MCF 10A (cell line): Measurements from ENCODE around the gene IL17RA. TPM values are rescaled to one million over a fixed set of nuclear protein-coding genes. Genes with fewer than 3 reads are reported as not detected.

Source experiments
- BruUV-seq: library from RNA; stranded (reverse); fragments of 400-500 nt; replicated peaks from 2 replicates; lab custom pipeline; 2021; lab: Mats Ljungman, UMichigan
- CTCF ChIA-PET: fragments of 300-600 bp; sonication (Branson Sonifier 250); formaldehyde crosslinking; extraction: SDS; loops from one replicate; lab custom pipeline; 2021; ENCODE audit warnings: antibody characterized with exemption, inconsistent platforms; lab: Yijun Ruan, JAX
- POLR2A ChIA-PET: fragments of 300-600, 350-650 bp; sonication (Branson Sonifier 250); formaldehyde crosslinking; extraction: SDS; loops from one replicate; lab custom pipeline; 2020; ENCODE audit warnings: antibody characterized with exemption, inconsistent platforms; lab: Yijun Ruan, JAX
- DNase-seq: peaks from one replicate; pipeline ENCODE4 v3.0.0-alpha.2; 2018; ENCODE audit not compliant: unreplicated experiment
- H3K27ac Mint-ChIP-seq: one replicate; pipeline ENCODE4 v1.8.0; 2022; ENCODE audit warnings: mild to moderate bottlenecking, low read depth, mixed read lengths; ENCODE audit not compliant: unreplicated experiment
- H3K27me3 Mint-ChIP-seq: one replicate; pipeline ENCODE4 v1.8.0; 2022; ENCODE audit warnings: mixed read lengths; ENCODE audit not compliant: insufficient read depth, unreplicated experiment
- H3K36me3 Mint-ChIP-seq: one replicate; pipeline ENCODE4 v1.8.0; 2022; ENCODE audit warnings: mild to moderate bottlenecking, moderate library complexity, mixed read lengths; ENCODE audit not compliant: insufficient read depth, unreplicated experiment
- H3K4me1 Mint-ChIP-seq: one replicate; pipeline ENCODE4 v1.8.0; 2022; ENCODE audit warnings: mixed read lengths; ENCODE audit not compliant: insufficient read depth, unreplicated experiment
- H3K4me3 Mint-ChIP-seq: one replicate; pipeline ENCODE4 v1.8.0; 2022; ENCODE audit warnings: mild to moderate bottlenecking, moderate library complexity, mixed read lengths; ENCODE audit not compliant: unreplicated experiment
- H3K9me3 Mint-ChIP-seq: one replicate; pipeline ENCODE4 v1.8.0; 2022; ENCODE audit warnings: mixed read lengths; ENCODE audit not compliant: unreplicated experiment
- CTCF ChIP-seq: fragments of 200-600 bp; IDR thresholded peaks from one replicate; pipeline ENCODE4 v1.8.0; 2022; ENCODE audit warnings: antibody characterized with exemption, mild to moderate bottlenecking; ENCODE audit not compliant: unreplicated experiment
- intact Hi-C: fragments of 100-400 bp; cut with micrococcal nuclease; formaldehyde crosslinking; loops from 2 replicates; pipeline ENCODE4 v1.14.1; 2022
- total RNA-seq: library from RNA; stranded (reverse); gene quantifications from 2 replicates; pipeline ENCODE4 v1.2.3, GENCODE V29; 2022

IL17RA gene
- total RNA-seq, 1 experiment from 2014 or later = 11.5 TPM

GRCh38 chr22:17043521-17043920, 41.3 kb upstream of the IL17RA start:
- H3K4me3 Mint-ChIP-seq = no peak overlapping the region
- peaks cover 31% of the 10 kb centered on the region for H3K36me3 Mint-ChIP-seq
- intact Hi-C loops = no loop called here
- no TSS peak for BruUV-seq
- DNase-seq = no peak
- TF ChIP-seq CTCF = no peak
- POLR2A ChIA-PET = no interaction called here
- CTCF ChIA-PET = interaction anchor here (0.6 to 1.0 kb wide), 3 partner anchors 13 to 118 kb away, joined by 3 to 14 read pairs (median 3); no protein-coding TSS in a partner anchor
- H3K4me1 Mint-ChIP-seq = peaks cover 9% of the 10 kb centered on the region
- H3K27ac Mint-ChIP-seq = no peak overlapping the region
- H3K27me3 Mint-ChIP-seq = no peaks in the 10 kb centered on the region
- no peaks in the 10 kb centered on the region for H3K9me3 Mint-ChIP-seq

- no TSS peak for BruUV-seq
- no peaks in the 10 kb centered on the region for H3K9me3 Mint-ChIP-seq
- no peak overlapping the region for H3K27ac Mint-ChIP-seq
- ChIA-PET POLR2A (no interaction called here), CTCF (interaction anchor here (0.7 to 3.3 kb wide), 3 partner anchors 12 to 75 kb away, joined by 3 to 17 read pairs (median 3); no protein-coding TSS in a partner anchor)
- no peak overlapping the region for H3K4me3 Mint-ChIP-seq
- no peaks in the 10 kb centered on the region for H3K27me3 Mint-ChIP-seq
- no peak for TF ChIP-seq CTCF
- peaks cover 57% of the 10 kb centered on the region for H3K36me3 Mint-ChIP-seq
- no peak for DNase-seq
- intact Hi-C loops = no loop called here
- no peaks in the 10 kb centered on the region for H3K4me1 Mint-ChIP-seq
Measured at GRCh38 chr22:17046566-17047348, 38.0 kb upstream of the IL17RA start.

- CTCF ChIA-PET = interaction anchor here (3.3 kb wide), 1 partner anchor 11 kb away, joined by 25 read pairs; no protein-coding TSS in a partner anchor
Measured at GRCh38 chr22:17047656-17048055, 37.1 kb upstream of the IL17RA start.

More at GRCh38 chr22:17047656-17048055, 37.1 kb upstream of the IL17RA start:
- H3K4me3 Mint-ChIP-seq = no peak overlapping the region
- H3K27ac Mint-ChIP-seq = peak overlapping the region; percentile 17
- BruUV-seq = no TSS peak
- no peak for DNase-seq
- POLR2A ChIA-PET = no interaction called here
- TF ChIP-seq CTCF = no peak
- H3K27me3 Mint-ChIP-seq = no peaks in the 10 kb centered on the region
- H3K4me1 Mint-ChIP-seq = no peaks in the 10 kb centered on the region
- intact Hi-C loops = no loop called here
- H3K36me3 Mint-ChIP-seq = peaks cover 61% of the 10 kb centered on the region
- no peaks in the 10 kb centered on the region for H3K9me3 Mint-ChIP-seq
